Erythroblast (primary cell): Measurements from ENCODE around the gene WDFY4.

Experiments used
- GATA1 ChIP-seq: IDR thresholded peaks from 2 replicates; pipeline ENCODE4 v1.6.1; 2011; ENCODE audit warnings: low read depth, mild to moderate bottlenecking, control low read depth, low read length, moderate library complexity
- POLR2A ChIP-seq: IDR thresholded peaks from 2 replicates; pipeline ENCODE4 v1.6.1; 2011; ENCODE audit warnings: mild to moderate bottlenecking, low read length

GRCh38 chr10:48670978-48671913 is 13.4 kb upstream of the WDFY4 start:
- no peak for TF ChIP-seq POLR2A
- TF ChIP-seq GATA1: no peak
